HepG2 (cell line): ENCODE measurements around the gene DNAJA3. TPM values are rescaled to one million over a fixed set of nuclear protein-coding genes. Genes with fewer than 3 reads are reported as not detected.

ENCODE experiments used
- CENPT ChIP-seq: sonication (generic); formaldehyde crosslinking; IDR thresholded peaks from 2 replicates; pipeline ENCODE4 v1.8.0; 2022; ENCODE audit warnings: low read depth, mild to moderate bottlenecking, moderate library complexity, missing genetic modification reagents
- HMG20B ChIP-seq: conservative IDR thresholded peaks from 2 replicates; pipeline ENCODE4 v1.6.1; 2016; ENCODE audit warnings: missing genetic modification reagents, missing compliant biosample characterization
- HNRNPL ChIP-seq: fragments of 200-400 bp; formaldehyde crosslinking; IDR thresholded peaks from 2 replicates; pipeline ENCODE4 v1.6.1; 2017; ENCODE audit warnings: mild to moderate bottlenecking, low read depth, low read length
- JUND ChIP-seq: sonication (generic); formaldehyde crosslinking; IDR thresholded peaks from 2 replicates; pipeline ENCODE4 v1.8.0; 2022; ENCODE audit warnings: mild to moderate bottlenecking, missing genetic modification reagents
- PRDM10 ChIP-seq: sonication (generic); formaldehyde crosslinking; IDR thresholded peaks from 2 replicates; pipeline ENCODE4 v1.4.0; 2020; ENCODE audit warnings: low read depth, missing genetic modification reagents
- PRDM15 ChIP-seq: sonication (generic); formaldehyde crosslinking; IDR thresholded peaks from 2 replicates; pipeline ENCODE4 v1.4.0; 2020; ENCODE audit warnings: missing genetic modification reagents
- SSRP1 ChIP-seq: IDR thresholded peaks from 2 replicates; pipeline ENCODE4 v1.6.1; 2016; ENCODE audit warnings: control low read depth
- TAF1 ChIP-seq: sonication (generic); formaldehyde crosslinking; IDR thresholded peaks from 2 replicates; pipeline ENCODE4 v1.4.0; 2020; ENCODE audit warnings: missing genetic modification reagents
- ZFAT ChIP-seq: sonication (generic); formaldehyde crosslinking; conservative IDR thresholded peaks from 2 replicates; pipeline ENCODE4 v1.8.1; 2023; ENCODE audit warnings: missing genetic modification reagents, inconsistent platforms
- ZFP62 ChIP-seq: sonication (generic); formaldehyde crosslinking; IDR thresholded peaks from 2 replicates; pipeline ENCODE4 v1.4.0; 2020; ENCODE audit warnings: missing genetic modification reagents
- ZNF207 ChIP-seq: fragments of 450-650 bp; IDR thresholded peaks from 2 replicates; pipeline ENCODE4 v1.6.1; 2016; ENCODE audit warnings: antibody characterized with exemption, borderline replicate concordance
- ZNF660 ChIP-seq: sonication (generic); formaldehyde crosslinking; IDR thresholded peaks from 2 replicates; pipeline ENCODE4 v1.5.1; 2020; ENCODE audit warnings: mild to moderate bottlenecking, low read depth, missing genetic modification reagents, borderline replicate concordance
- ZNF672 ChIP-seq: sonication (generic); formaldehyde crosslinking; IDR thresholded peaks from 2 replicates; pipeline ENCODE4 v1.8.1; 2022; ENCODE audit warnings: missing genetic modification reagents
- polyA plus RNA-seq, 8 experiments: library from polyadenylated mRNA; depleted of rRNA in 3 of 8; stranded (reverse) in 7 of 8; unstranded in 1 of 8; fragments of >200 nt; fragmentation: Illumina TruSeq in 4 of 8; extraction: Trizol in 4 of 8; gene quantifications; 2 replicates each; pipeline versions ENCODE4 v1.2.1 to v1.2.3, GENCODE V29; 2011 to 2016; ENCODE audit warnings: low read depth in 4 of 8, missing spikeins in 1 of 8, mixed read lengths in 1 of 8; ENCODE audit not compliant: insufficient read depth in 1 of 8
- total RNA-seq, 5 experiments: library from RNA; depleted of rRNA; stranded (reverse); fragments of >200 nt; fragmentation: Illumina TruSeq; extraction: Trizol; gene quantifications; 2 replicates each; pipeline ENCODE4 v1.2.3, GENCODE V29; 2016; ENCODE audit warnings: low read depth in 1 of 5
- TF ChIP-seq, protein P1 (sequence below): sonication (generic); formaldehyde crosslinking; IDR thresholded peaks from 2 replicates; pipeline ENCODE4 v1.4.0; 2020; ENCODE audit warnings: missing genetic modification reagents
- TF ChIP-seq, protein P2 (sequence below): sonication (generic); formaldehyde crosslinking; IDR thresholded peaks from 2 replicates; pipeline ENCODE4 v1.4.0; 2020; ENCODE audit warnings: missing genetic modification reagents, low read depth, mild to moderate bottlenecking, borderline replicate concordance
- TF ChIP-seq, protein P3 (sequence below): sonication (generic); formaldehyde crosslinking; IDR thresholded peaks from 2 replicates; pipeline ENCODE4 v1.4.0; 2020; ENCODE audit warnings: missing genetic modification reagents

The DNAJA3 gene
- total and polyA plus RNA-seq, 2 of the 13 experiments (the other 11 are each of a cell fraction or from before 2014, with no cell fraction given): 77.0 to 83.3 TPM

DNA sequence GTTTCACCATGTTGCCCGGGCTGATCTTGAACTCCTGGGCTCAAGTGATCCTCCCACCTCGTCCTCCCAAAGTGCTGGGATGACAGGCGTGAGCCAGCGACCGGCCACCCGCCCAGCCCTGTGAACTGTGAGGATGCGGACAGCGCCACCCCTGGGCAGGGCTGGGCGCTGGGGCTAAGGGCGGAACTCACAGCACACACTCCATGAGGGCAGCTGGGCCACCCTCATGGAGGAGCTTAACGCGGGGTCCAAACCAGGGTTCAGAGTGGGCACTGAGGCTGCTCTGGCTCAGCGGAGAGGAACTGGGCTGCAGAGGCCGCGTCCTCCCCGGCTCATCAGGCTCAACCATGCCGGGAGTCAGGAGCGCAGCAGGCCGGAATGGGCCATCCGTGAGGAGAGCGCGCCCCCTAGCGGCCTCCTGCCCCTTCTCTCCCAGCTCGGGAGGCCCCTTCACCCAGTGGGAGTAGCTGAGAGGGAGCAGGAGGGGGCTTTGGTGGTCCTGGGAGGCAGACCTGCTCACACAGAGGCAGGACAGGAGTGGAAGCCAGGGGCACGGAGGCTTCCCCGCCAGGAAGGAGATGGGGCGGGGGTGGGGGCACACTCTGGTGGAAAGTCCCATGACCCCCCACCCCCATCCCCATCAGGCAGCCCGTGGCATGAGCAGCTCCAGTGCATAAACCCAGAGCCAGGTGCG lies 23.1 kb upstream of the DNAJA3 start (continued):
- TF ChIP-seq HNRNPL (peak; percentile 85; the same call in 1 of the 2 replicates), SSRP1 (no peak), ZNF207 (no peak), ZFAT (no peak), PRDM10 (no peak), JUND (CRISPR knock-in tag) (no peak), TAF1 (no peak), ZFP62 (no peak), HMG20B (CRISPR knock-in tag) (no peak), ZNF672 (CRISPR knock-in tag) (no peak), PRDM15 (CRISPR knock-in tag) (no peak), CENPT (CRISPR knock-in tag) (no peak), ZNF660 (CRISPR knock-in tag) (no peak)
- TF ChIP-seq, protein P1, sequence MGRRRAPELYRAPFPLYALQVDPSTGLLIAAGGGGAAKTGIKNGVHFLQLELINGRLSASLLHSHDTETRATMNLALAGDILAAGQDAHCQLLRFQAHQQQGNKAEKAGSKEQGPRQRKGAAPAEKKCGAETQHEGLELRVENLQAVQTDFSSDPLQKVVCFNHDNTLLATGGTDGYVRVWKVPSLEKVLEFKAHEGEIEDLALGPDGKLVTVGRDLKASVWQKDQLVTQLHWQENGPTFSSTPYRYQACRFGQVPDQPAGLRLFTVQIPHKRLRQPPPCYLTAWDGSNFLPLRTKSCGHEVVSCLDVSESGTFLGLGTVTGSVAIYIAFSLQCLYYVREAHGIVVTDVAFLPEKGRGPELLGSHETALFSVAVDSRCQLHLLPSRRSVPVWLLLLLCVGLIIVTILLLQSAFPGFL (CRISPR knock-in tag): no peak
- TF ChIP-seq, protein P2, sequence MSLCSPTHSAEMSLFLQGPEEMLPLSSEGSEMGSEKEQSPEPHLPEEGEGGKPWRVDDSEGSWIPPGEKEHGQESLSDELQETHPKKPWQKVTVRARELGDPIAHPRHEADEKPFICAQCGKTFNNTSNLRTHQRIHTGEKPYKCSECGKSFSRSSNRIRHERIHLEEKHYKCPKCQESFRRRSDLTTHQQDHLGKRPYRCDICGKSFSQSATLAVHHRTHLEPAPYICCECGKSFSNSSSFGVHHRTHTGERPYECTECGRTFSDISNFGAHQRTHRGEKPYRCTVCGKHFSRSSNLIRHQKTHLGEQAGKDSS (CRISPR knock-in tag): peak; percentile 88; the same call in 1 of the 2 replicates
- TF ChIP-seq, protein P3, sequence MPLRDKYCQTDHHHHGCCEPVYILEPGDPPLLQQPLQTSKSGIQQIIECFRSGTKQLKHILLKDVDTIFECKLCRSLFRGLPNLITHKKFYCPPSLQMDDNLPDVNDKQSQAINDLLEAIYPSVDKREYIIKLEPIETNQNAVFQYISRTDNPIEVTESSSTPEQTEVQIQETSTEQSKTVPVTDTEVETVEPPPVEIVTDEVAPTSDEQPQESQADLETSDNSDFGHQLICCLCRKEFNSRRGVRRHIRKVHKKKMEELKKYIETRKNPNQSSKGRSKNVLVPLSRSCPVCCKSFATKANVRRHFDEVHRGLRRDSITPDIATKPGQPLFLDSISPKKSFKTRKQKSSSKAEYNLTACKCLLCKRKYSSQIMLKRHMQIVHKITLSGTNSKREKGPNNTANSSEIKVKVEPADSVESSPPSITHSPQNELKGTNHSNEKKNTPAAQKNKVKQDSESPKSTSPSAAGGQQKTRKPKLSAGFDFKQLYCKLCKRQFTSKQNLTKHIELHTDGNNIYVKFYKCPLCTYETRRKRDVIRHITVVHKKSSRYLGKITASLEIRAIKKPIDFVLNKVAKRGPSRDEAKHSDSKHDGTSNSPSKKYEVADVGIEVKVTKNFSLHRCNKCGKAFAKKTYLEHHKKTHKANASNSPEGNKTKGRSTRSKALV (CRISPR knock-in tag): no peak
